ENCODE data around the gene EBI3. TPM values are rescaled to one million over a fixed set of nuclear protein-coding genes. Genes with fewer than 3 reads are reported as not detected.

EBI3 gene
- total RNA-seq, 6 donors from 2014 or later: 1.7 to 7.4 (median 2.5) TPM

GRCh38 chr19:4246767-4247593 is 17.7 kb downstream of the EBI3 start, which contains the start of gene YJU2:
Gene YJU2, plus strand, starts transcription at chr19:4247080. Its CDS starts 67 bp downstream, at chr19:4247147.
- ATAC-seq (ENCODE audit: low FRiP score in 2 of 2) (peak; percentile 99), DNase-seq (peak; percentile 69 to 99)
- WGBS, 2 donors: 0 to 1% methylated on average over 31 to 44 of the region's 45 CpGs
- H3K36me3 ChIP-seq: peaks cover 22 to 38% (median 33%) of the 10 kb centered on the region in 4 donors
- H3K4me3 ChIP-seq: peak within 1 kb of the TSS; percentile 51 to 69 (median 62)
- peak within 1 kb of the TSS; percentile 96 to 98 (median 97) for H3K27ac ChIP-seq
- H3K4me1 ChIP-seq: peaks cover 12 to 18% (median 14%) of the 10 kb centered on the region in 4 donors
- TF ChIP-seq POLR2A (IDR thresholded peaks at IDR 0.05) (peak in 3 of 4 donors; percentile 42 to 68 (median 55)), EP300 (IDR thresholded peaks at IDR 0.05) (no peak), CTCF (IDR thresholded peaks at IDR 0.05) (peak in 5 of 6 experiments; percentile 18 to 39 (median 31)), POLR2AphosphoS5 (IDR thresholded peaks at IDR 0.05) (peak; percentile 69 to 82)
- H3K27me3 ChIP-seq: no peaks in the 10 kb centered on the region
- peaks cover 0 to 6% (median 2%) of the 10 kb centered on the region in 4 donors for H3K9me3 ChIP-seq

DNA sequence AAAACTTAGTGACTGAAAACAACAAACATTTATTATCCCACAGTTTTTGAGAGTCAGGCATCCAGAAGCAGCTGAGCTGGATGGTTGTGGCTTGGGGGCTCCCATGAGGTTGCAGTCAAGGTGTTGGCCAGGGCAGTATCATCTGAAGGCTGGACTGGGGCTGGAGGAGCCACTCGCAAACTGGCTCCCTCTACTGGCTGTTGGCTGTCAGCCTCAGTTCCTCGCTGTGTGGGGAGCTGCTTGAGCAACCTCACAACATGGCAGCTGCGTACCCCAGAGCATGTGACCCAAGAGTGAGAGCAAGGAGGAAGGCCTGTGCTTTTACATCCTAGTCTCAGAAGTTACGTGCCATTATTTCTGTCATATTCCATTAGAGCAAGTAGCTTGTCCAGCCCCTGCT is 27.2 kb downstream of the EBI3 start:
- ATAC-seq (ENCODE audit: low FRiP score in 2 of 2) (no peak), DNase-seq (no peak)
- H3K9me3 ChIP-seq: peaks cover 0 to 6% (median 0%) of the 10 kb centered on the region in 4 donors
- H3K27ac ChIP-seq: no peak overlapping the region
- no peaks in the 10 kb centered on the region for H3K27me3 ChIP-seq
- H3K4me1 ChIP-seq: no peaks in the 10 kb centered on the region
- H3K36me3 ChIP-seq: peaks cover 41 to 98% (median 91%) of the 10 kb centered on the region in 4 donors
- TF ChIP-seq POLR2A (IDR thresholded peaks at IDR 0.05): no peak
- TF ChIP-seq POLR2AphosphoS5 (IDR thresholded peaks at IDR 0.05): no peak
- no peak for TF ChIP-seq CTCF (IDR thresholded peaks at IDR 0.05)
- no peak for TF ChIP-seq EP300 (IDR thresholded peaks at IDR 0.05)
- WGBS, 2 donors: 96 to 100% methylated on average over 3 to 4 of the region's 4 CpGs
- no peak overlapping the region for H3K4me3 ChIP-seq

DNA sequence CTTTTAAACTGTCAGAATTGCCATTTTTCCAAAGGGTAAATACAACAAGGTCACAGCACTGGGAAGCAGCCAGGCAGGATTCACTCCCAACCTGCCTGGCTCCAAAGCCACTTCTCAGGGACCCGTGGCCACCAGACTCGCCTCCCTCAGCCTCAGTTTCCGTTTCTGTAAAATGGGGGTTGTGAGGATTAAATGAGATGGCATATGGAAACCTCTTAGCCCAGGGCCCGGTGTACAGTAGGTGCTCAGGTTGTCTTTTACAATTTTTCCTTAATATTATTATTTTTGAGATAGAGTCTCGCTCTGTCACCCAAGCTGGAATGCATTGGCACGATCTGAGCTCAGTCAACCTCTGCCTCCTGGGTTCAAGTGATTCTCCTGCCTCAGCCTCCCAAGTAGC is 27.7 kb downstream of the EBI3 start:
- no peak for DNase-seq
- Histone ChIP-seq H3K27me3 (no peaks in the 10 kb centered on the region), H3K4me1 (no peaks in the 10 kb centered on the region), H3K4me3 (no peak overlapping the region), H3K27ac (no peak overlapping the region), H3K36me3 (peaks cover 41 to 98% (median 91%) of the 10 kb centered on the region in 4 donors), H3K9me3 (peaks cover 0 to 6% (median 0%) of the 10 kb centered on the region in 4 donors)
- TF ChIP-seq EP300 (IDR thresholded peaks at IDR 0.05): no peak
- TF ChIP-seq CTCF (IDR thresholded peaks at IDR 0.05): no peak
- no peak for TF ChIP-seq POLR2AphosphoS5 (IDR thresholded peaks at IDR 0.05)
- TF ChIP-seq POLR2A (IDR thresholded peaks at IDR 0.05): no peak
- 84 to 89% methylated on average over 6 of the region's 6 CpGs for WGBS, 2 donors
- ATAC-seq (ENCODE audit: low FRiP score in 2 of 2): no peak

DNA sequence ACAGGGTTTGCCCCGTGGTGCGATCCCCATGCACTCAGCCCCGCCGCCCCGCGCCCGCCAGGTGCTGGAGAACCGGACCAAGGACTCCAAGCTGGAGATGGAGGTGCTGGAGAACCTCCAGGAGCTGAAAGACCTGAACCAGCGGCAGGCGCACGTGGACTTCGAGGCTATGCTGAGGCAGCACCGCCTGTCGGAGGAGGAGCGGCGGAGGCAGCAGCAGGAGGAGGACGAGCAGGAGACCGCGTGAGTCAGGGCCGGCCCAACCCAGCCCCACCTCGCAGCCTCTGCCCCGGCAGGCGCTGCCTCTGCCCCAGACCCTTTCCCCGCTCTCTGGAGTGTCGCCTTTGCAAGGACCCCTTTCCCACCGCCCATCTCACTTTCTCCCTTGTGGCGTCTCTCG is 28.9 kb downstream of the EBI3 start:
- 94 to 96% methylated on average over 21 to 28 of the region's 28 CpGs for WGBS, 2 donors
- DNase-seq (peak in 1 of 2 donors; percentile 85), ATAC-seq (ENCODE audit: low FRiP score in 2 of 2) (peak in 1 of 2 donors; percentile 51)
- peaks cover 40 to 99% (median 90%) of the 10 kb centered on the region in 4 donors for H3K36me3 ChIP-seq
- TF ChIP-seq CTCF (IDR thresholded peaks at IDR 0.05) (no peak), EP300 (IDR thresholded peaks at IDR 0.05) (no peak), POLR2AphosphoS5 (IDR thresholded peaks at IDR 0.05) (no peak), POLR2A (IDR thresholded peaks at IDR 0.05) (no peak)
- no peaks in the 10 kb centered on the region for H3K4me1 ChIP-seq
- H3K9me3 ChIP-seq: peaks cover 0 to 6% (median 0%) of the 10 kb centered on the region in 4 donors
- no peak overlapping the region for H3K4me3 ChIP-seq
- no peak overlapping the region for H3K27ac ChIP-seq
- H3K27me3 ChIP-seq: no peaks in the 10 kb centered on the region

All from upper lobe of left lung (tissue), 6 donors.